Colonic mucosa (tissue), 2 donors: ENCODE data around the gene CDKL2. TPM values are rescaled to one million over a fixed set of nuclear protein-coding genes. Genes with fewer than 3 reads are reported as not detected.

Experiments
- total RNA-seq, 2 donors: library from RNA; stranded (reverse); fragmentation: NEBNext Ultra II Directional in 1 of 2; extraction: Animal tissue kit (Norgen Biotek cat#: 25700) in 1 of 2; gene quantifications; one replicate each; pipeline ENCODE4 v1.2.1, GENCODE V29; 2021
- donor health status: DM: no; HTN: no; CAD: no.
- donor health status: DM: no; HTN: no; CAD: no.

The CDKL2 gene
- total RNA-seq, 2 donors from 2014 or later, result 1.1 to 2.0 TPM

Other genes with a start within 250 kb of the CDKL2 start
- gene RCHY1, start 116.1 kb downstream of the CDKL2 start, total RNA-seq, result 10 to 100 TPM; 31.4 to 41.2 TPM
- 10 to 100 TPM; 11.0 to 13.2 TPM for gene THAP6, start 116.1 kb downstream of the CDKL2 start, total RNA-seq
- not detected for gene ODAPH, start 74.5 kb downstream of the CDKL2 start, total RNA-seq
- gene G3BP2, start 42.9 kb upstream of the CDKL2 start, total RNA-seq, result 100 to 1,000 TPM; 165 to 183 TPM
- gene USO1, start 94.0 kb upstream of the CDKL2 start, total RNA-seq, result 10 to 100 TPM; 54.7 to 63.0 TPM